Iris pigment epithelial cell (primary cell): Measurements from ENCODE around the gene ATP5MC3.

Source experiments
- DNase-seq: peaks from one replicate; pipeline ENCODE4 v3.0.0-alpha.2; 2011; ENCODE audit warnings: low read depth

The ATP5MC3 gene

DNA sequence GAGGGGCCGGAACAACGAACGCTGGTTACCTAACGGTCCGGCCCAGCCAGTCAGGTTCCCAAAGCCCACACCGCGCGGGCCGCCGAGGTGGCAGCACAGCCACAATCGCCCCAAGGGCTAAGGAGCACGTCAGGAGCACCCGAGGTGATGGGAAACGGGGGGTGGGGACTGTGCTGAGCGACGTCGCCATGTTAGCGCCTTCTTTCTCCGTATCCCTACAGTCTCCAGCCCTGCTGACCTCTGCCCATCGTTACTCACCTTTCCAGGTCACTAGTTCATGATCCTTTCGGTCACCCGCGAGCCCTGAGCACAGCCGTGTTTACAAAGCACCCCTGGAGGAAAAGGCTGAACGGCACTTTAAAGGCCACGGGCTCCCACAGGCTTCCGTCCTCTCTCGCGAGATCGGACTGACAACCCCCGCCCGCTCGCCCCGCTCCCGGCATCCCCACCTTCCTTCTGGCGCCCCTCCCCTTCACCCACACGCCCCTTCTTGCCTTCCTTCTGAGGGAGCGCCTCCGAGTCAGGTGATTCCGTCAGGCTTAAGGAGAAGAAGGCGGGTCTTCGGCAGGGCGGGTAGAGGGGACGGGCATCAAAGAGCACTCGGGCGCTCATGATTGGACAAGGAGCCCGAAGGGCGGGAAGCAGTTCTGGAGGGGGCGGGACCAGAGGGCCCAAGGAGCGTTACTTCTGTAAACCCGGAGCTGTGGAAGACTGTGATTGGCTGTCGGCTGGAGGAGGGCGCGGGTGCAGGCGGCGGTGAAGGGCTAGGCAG, 13.5 kb downstream of the ATP5MC3 start, which contains the start of gene ATF2:
ATF2 (minus strand) TSS at position 412 of the 772 bp plus-strand sequence. CDS start 31,760 bp downstream, outside the sequence.
- DNase-seq = peak; percentile 100

DNA sequence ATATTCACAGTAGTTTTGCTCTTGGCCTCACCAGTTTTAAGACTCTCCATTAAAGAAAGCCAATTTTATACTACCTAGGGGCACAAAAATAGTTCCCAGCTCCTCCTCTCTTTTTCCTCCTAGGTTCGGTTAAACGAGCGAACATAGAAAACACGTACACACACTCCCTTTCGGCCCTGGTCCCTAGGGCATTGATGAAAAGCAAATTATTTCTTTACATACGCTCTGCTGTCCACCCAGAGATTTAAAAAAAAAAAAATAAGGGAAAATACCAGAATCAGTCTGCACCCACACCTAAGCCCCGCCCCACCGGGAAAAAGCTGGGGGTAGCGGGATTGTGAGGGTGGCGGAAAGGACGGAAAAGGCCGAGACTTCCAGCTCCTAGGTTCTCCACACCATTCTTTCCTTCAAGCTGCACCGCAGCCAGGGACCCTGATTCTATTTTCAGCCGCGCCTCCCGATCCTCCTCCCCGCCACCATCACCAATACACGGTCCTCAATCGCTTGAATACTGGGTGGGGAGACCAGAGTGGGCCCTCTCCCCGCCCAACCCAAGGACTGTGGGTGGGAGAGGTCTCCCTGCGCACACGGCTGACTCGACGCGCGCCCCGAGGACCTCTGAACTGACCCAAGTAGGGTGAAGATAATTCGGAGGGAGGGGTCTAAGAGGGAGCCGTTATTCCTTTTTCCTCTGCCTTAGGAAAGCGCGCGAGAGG, 14.3 kb downstream of the ATP5MC3 start:
- DNase-seq = peak; percentile 43

DNA sequence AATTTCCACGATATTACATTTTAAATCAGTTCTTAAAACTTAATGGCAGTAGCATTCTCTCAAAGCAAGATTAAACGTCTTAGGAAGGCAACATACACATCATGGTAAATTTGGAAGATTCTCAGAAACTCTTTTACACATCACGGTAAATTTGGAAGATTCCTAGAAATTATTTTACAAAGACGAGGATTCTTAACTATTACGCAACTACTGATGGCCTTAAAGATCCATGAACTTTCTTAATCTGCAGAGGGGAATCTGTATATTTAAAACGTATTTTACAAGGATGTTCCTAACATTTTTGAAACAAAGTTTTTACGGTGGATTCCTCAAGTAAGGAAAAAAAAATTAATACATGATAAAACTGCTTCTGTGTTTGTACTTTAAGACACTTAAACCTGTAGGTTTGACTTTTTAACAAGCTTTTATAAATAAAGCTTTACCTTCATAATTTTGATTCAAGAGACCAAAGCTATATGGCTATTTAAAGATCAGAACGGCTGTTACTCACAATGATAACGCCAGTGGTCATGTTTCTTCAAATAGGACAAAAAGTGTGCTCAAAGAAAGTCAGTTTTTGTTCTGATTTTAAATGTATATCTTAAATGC, 15.2 kb downstream of the ATP5MC3 start:
- no peak for DNase-seq

DNA sequence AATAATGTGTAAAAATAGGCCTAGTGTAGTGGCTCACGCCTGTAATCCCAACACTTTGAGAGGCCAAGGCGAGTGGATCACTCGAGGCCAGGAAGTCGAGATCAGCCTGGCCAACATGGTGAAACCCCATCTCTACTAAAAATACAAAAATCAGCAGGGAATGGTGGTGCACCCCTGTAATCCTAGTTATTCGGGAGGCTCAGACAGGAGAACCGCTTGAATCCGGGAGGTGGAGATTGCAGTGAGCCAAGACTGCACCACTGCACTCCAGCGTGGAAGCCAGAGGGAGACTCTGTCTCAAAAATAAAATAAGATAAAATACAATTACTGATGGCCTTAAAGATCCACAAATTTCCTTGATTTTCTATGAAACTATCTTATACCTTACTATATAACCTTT, 17.3 kb downstream of the ATP5MC3 start:
- DNase-seq = no peak

DNA sequence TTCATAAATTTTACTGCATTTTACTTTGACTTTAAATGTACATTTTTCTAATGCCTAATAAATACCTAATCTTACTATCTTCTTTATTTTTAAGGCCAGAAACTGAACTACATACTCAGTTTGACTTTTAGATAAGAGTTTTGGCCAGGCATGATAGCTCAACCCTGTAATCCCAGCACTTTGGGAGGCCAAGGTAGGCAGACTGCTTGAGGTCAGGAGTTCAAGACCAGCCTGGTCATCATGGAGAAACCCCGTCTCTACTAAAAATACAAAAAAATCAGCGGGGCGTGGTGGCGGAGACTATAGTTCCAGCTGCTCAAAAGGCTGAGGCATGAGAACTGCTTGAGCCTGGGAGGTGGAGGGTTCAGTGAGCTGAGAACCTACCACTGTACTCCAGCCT, 22.6 kb downstream of the ATP5MC3 start:
- DNase-seq = no peak

DNA sequence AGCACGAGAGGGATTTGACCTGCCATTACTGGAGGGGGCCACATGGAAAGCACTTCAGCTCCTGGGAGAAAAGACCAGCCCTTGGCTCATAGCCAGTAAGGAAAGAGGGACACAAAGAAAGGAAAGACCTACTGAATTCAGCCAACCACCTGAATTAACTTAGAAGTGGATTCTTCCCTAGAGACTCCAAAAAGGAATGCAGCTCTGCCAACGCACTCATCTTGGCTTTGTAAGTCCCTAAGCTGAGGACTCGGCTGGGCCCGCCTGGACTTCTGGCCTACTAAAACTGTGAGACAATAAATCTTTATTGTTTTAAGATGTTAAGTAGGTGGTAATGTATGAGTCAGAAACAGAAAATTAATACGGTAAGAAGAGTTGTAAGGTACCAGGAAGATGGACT, 25.0 kb downstream of the ATP5MC3 start:
- no peak for DNase-seq

DNA sequence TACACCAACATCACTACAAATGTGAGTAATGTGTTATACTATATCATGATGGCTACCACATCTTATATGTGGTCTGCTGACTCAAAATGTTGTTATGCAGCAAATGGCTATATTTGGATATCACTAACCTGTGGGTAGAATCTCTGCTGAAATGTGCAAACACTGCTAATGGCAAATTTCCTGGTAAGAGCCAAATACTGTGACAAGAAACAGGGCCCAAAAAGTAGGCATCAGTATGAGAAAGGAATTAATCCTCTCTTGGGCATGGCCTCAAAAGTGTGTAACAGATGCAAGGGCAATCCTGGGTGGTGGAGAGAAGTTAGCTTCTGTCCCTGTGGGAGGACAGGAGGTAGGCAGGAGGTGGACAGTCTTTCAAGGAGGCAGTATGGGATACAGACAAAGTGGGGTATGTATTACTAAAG, 26.8 kb downstream of the ATP5MC3 start:
- DNase-seq = peak; percentile 84

DNA sequence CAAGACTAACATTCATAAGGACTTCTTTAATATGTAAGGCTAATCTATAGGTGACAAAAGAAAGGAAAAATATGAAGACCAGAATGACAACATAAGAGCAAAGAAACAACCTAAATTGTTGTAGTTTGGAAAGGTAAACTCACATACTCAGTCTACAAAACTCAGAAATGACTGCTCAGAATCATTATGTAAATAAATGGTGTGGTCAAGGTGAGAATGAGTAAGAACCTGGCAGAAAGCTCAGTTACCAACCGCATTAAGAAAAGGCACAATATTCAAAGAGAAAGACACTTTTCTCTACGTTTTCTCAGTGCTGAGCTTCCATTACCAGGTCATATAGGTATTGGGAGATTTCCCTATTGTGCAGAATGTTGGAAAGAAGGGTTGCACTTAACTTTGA, 29.3 kb downstream of the ATP5MC3 start:
- no peak for DNase-seq

DNA sequence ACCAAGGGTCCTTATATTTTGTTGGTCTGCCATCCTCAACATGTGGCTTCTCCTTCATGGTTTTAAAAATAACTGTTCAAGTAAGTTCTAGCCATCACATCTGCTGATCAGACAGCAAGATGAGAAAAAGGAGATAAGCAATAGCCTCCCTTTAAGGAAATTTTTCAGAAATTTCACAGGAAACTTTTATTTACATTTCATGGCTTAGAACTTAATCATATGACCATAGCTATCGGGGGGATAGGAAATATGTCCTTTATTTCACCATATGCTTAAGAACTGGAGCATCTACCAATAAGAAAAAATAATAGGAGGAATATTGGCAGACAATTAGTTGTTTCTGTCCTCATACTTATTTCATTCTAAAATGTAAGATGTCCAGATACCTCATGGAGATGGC, 29.7 kb downstream of the ATP5MC3 start:
- DNase-seq = peak; percentile 51

DNA sequence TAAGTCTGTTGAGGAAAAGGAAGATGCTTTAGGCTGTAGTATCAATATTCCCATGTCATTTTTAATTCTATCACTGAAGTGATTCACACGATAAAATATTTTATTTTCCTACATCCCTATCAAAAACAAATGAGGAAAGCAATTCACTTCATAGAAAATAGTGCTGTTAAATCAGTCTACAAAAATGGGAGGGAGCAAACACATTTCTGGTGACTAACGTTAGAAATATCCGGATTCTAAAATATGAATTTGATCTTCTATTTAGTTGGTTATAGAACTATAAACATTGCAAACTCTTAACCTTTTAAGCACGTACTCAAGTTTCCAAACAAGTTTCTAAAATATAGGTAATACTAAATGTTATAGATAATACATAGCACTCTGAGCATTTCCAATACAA, 34.3 kb downstream of the ATP5MC3 start:
- DNase-seq = peak; percentile 49

DNA sequence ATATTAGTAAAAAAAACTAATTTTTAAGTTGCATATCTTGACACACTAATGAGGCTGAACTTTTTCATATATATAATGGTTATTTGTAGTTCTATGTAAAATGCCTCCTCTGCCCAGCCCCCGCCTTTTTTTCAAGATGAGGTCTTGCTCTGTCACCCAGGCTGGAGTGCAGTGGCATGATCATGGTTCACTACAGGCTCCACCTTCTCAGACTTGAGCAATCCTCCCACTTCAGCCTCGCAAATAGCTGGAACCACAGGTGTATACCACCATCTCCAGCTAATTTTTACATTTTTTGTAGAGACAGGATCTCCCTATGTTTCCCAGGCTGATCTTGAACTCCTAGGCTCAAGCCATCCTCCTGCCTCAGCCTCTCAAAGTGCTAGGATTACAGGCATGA, 37.8 kb downstream of the ATP5MC3 start:
- DNase-seq = no peak

DNA sequence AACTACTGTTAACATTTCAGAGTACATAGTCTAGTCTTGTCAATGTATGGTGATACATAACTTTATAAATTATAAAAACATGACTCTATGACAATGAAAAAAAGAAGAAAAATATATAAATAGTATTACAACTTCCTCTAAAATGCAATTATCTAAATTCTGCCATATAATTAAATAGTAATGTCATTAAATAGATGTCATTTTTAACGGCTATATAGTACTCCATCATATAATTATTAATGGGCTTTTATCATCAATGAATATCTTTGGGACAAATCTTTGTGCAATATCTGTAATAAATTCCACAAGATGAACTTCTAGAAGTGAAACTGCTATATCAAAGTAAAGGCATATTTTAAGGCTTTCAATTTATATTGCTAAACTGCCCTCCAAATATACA, 38.3 kb downstream of the ATP5MC3 start:
- DNase-seq = no peak

DNA sequence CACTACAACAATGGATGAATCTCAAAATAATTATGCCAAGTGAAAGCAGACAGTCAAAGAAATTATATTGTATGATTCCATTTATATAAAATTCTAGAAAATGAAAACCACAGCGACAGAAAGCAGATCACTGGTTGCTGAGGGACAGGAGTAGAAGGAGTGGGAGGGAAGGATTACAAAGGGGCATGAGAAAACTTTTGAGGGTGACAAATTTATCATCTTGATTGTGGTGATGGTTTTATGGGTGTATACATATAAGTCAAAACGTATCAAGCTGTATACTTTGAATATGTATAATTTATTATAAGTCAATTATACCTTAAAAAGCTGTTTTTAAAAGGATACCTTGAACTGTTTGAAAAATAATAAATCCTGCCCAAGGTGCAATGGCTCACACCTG, 41.2 kb downstream of the ATP5MC3 start:
- no peak for DNase-seq

DNA sequence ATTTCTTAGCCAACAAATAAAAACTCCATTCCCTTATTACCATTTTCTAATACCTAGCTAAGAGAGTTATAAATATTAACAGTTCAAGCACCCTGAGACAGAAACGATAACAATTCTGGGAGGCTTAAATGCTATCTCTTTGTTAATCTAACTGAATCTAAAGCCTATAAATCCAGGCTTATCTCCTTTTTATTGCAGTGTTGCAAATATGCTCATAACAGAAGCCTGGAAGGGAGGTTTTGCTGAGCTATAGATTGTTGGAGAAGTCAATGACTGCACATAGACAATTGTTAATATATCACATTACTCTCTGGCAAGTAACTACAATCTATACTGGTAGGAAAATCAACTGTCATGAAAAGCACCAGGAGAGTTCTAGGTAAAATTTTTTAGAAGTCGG, 43.7 kb downstream of the ATP5MC3 start:
- DNase-seq = no peak

DNA sequence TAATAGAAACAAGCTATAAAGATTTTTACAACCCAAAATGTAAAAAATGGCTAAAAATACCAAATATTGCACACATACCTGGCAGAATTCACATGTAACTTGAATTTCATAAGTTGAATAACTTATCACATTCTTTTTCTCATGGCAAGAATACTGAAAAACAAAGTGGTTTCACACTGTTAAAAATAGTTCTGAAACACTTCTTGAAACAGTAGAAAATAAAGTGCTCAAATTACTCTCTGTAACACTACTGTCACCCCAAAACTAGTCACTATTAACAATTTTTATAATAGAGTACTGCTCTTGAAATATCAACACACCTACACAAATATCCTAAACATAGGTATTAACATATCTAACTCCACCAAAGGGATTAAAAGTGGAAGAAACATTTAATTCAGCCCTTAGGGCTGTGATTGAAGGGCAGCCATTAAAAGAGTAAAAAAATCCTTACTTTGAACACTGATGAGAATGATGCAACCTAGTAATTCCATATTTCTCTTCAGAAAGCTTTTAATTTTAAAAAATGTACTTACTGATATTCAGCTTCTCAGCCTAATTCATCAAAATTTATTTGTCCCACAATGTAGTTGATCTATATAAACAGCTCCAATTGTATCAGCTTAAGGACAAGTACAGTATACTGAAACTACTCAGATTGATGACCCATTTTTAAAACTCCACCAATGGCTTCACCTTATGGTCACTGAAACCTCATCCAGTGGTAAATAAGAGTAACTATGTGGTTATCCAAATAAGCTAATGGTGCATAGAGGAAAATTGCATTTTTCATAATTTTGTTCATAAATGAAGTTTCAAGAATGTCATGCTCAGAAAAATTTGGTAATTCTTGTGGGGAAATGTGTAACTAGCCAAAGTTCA, 44.9 kb downstream of the ATP5MC3 start:
- no peak for DNase-seq

DNA sequence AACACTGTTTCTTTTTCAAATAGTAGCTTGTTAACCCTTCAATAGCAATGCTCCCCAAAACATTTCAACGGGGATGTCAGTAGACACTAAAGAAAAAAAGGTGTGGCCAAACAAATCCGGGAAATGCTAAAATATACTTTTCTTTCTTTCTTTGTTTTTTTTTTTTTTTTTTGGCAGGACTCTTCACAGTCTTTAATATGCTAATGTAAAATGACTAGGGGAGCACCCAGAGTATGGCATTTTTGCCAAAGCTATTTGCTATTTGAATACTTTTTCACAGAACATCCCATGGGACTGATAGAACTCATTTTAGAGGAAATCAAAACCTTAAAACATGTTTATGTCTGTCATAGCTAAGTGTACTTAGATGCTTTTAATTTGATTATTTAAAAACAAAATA, 45.6 kb downstream of the ATP5MC3 start:
- no peak for DNase-seq

DNA sequence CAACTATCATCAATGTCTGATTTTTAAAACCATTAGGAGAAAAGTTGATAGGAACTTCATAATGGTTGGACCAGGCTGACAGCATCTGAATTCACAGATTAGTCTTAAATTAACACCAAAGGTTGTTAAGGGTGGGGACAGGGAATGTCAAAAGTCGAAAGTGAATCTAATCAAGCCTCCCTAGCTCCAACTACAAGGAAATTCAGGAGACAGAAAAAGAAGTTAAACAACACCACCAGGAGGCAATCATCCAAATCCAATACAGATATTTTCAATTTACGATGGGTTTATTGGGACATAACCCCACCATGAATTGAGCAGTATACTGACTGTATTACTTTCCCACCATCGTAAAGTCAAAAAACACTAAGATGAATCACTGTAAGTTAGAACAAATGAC, 46.3 kb downstream of the ATP5MC3 start:
- no peak for DNase-seq

DNA sequence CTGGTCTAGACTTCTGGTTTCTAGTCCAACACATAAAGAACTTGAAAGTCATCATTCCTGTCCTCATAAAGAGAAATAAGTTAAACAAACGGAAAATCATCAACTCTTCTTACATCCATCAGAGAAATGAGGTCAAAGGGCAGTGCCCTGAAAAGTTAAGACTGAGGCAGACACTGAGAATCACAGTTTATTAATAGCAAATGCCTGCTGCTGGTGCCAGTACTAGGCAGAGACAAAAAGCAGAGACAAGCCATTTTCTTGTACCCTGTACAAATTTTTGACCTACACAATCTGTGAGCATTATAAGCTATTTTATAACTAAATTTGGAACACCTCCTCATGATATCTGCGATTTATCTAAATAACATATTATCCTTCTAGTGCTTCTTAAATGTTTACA, 50.3 kb downstream of the ATP5MC3 start:
- DNase-seq = no peak

DNA sequence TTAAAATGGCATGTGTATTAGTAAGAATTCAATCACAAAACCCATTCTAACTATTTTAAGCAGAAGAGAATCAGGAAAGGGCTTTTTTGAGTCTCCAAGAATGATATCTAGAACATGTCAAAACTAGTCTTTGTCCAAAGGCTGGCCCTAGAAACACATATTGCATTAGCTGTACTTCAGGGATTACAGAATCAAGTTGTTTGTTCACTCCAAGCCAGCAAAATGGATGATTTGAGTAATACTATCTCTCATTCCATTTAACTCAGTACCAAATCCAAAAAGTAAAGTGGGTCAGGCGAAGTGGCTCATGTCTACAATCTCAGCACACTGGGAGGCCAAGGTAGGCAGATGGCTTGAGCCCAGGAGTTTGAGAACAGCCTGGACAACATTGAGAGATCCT, 54.8 kb downstream of the ATP5MC3 start:
- peak; percentile 48 for DNase-seq
